ENCODE data around the gene ASB12. TPM values are rescaled to one million over a fixed set of nuclear protein-coding genes. Genes with fewer than 3 reads are reported as not detected.
"Not testable (repeated sequence)": the region's sequence is repeated elsewhere in the genome, so short reads cannot be mapped to it uniquely, and the experiment has no call there.

Gene ASB12, protein sequence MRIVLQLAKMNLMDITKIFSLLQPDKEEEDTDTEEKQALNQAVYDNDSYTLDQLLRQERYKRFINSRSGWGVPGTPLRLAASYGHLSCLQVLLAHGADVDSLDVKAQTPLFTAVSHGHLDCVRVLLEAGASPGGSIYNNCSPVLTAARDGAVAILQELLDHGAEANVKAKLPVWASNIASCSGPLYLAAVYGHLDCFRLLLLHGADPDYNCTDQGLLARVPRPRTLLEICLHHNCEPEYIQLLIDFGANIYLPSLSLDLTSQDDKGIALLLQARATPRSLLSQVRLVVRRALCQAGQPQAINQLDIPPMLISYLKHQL
- not detected for total RNA-seq

GRCh38 chrX:64230123-64230970 lies at the start of gene ASB12:
ASB12 (minus strand) TSS chrX:64230607; CDS start chrX:64225650, 4,957 bp downstream.
- TF ChIP-seq, protein P1, sequence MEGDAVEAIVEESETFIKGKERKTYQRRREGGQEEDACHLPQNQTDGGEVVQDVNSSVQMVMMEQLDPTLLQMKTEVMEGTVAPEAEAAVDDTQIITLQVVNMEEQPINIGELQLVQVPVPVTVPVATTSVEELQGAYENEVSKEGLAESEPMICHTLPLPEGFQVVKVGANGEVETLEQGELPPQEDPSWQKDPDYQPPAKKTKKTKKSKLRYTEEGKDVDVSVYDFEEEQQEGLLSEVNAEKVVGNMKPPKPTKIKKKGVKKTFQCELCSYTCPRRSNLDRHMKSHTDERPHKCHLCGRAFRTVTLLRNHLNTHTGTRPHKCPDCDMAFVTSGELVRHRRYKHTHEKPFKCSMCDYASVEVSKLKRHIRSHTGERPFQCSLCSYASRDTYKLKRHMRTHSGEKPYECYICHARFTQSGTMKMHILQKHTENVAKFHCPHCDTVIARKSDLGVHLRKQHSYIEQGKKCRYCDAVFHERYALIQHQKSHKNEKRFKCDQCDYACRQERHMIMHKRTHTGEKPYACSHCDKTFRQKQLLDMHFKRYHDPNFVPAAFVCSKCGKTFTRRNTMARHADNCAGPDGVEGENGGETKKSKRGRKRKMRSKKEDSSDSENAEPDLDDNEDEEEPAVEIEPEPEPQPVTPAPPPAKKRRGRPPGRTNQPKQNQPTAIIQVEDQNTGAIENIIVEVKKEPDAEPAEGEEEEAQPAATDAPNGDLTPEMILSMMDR (IDR thresholded peaks at IDR 0.05): no peak
- no peak for TF ChIP-seq POLR2A (IDR thresholded peaks at IDR 0.05)
- intact Hi-C loops (cut with DNase I): no loop called here
- no peak for DNase-seq
- H3K27ac ChIP-seq: no peak within 1 kb of the TSS
- no peak within 1 kb of the TSS for H3K4me3 ChIP-seq (replicated peaks in 1 of 3)
- H3K27me3 ChIP-seq: no peaks in the 10 kb centered on the region
- H3K36me3 ChIP-seq: no peaks in the 10 kb centered on the region
- H3K4me1 ChIP-seq: no peaks in the 10 kb centered on the region
- no peaks in the 10 kb centered on the region for H3K9me3 ChIP-seq
- WGBS, 2 donors: 79 to 83% methylated on average over 6 to 11 of the region's 17 CpGs

DNA sequence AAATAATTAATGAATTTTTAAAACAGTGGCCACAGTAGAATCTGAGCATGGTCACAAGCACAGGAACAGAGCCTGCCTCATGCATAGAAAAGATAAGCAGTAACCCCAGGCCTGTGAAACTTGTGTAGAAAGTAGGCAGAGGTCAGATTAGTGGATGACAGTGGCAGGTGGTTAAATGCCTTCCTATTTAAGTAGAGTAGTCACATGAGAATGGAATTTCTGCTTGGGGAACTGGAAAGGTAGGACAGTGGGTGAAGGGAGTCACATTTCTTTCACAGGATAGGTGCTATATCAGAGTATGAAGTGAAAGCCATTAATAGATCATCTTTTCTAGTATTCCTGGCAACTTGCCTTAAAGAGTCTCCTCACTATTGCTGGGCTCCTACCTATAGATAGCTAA lies 34.9 kb upstream of the ASB12 start:
- no peaks in the 10 kb centered on the region for H3K36me3 ChIP-seq
- no peaks in the 10 kb centered on the region for H3K9me3 ChIP-seq
- no peak overlapping the region for H3K4me3 ChIP-seq (replicated peaks in 1 of 3)
- DNase-seq: no peak
- TF ChIP-seq, protein P1 (IDR thresholded peaks at IDR 0.05): no peak
- no peak for TF ChIP-seq POLR2A (IDR thresholded peaks at IDR 0.05)
- H3K4me1 ChIP-seq: no peaks in the 10 kb centered on the region
- H3K27ac ChIP-seq: no peak overlapping the region
- intact Hi-C loops (cut with DNase I): no loop called here
- H3K27me3 ChIP-seq: no peaks in the 10 kb centered on the region

DNA sequence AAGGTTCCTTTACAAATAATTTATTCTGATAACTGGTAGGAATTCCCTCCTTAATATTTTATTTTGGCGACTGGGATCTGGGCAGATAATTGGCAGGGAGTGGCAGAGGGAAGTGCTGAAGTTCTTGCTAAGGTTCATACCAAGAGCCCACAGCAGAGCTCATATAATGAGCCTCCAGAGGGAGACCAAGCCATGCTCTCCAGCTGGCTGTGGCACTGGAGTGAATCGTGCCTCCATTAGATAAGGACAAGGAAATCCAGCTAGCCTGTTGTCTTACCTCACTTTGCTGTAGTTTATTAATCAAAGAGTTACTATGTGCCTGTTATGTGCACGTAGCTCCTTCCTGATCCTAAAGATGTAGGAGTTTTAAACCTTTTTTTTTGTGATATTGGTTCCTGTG lies 1.3 kb downstream of the ASB12 start:
- 51 to 60% methylated on average over 3 of the region's 3 CpGs for WGBS, 2 donors

GRCh38 chrX:64218023-64218422 lies 12.4 kb downstream of the ASB12 start:
- intact Hi-C loops (cut with DNase I): no loop called here

More for the DNA sequence above, 1.3 kb downstream of the ASB12 start:
- DNase-seq: no peak
- Histone ChIP-seq H3K27ac (no peak overlapping the region), H3K36me3 (no peaks in the 10 kb centered on the region), H3K9me3 (no peaks in the 10 kb centered on the region), H3K4me1 (no peaks in the 10 kb centered on the region), H3K27me3 (no peaks in the 10 kb centered on the region), H3K4me3 (replicated peaks in 1 of 3) (no peak overlapping the region)
- TF ChIP-seq, protein P1 (IDR thresholded peaks at IDR 0.05): no peak
- intact Hi-C loops (cut with DNase I): no loop called here

DNA sequence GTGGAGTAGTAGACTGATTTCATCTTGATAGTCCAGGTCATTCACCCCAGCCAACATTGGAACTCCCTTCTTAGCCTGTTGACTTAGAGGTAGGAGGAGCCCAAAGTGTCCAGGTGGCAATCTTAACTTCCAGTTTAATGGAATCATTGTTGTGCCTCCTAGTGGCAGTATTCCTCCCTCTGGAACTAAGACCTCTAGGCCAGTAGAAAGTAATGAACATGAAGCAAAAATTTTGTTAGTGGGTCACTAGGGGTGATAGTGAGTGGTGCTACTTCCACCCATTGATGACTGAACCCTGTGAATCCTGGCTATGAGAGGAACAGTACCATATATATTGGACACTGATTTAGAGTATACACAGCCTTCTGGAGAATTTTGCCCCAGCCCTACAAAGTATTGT lies 16.4 kb downstream of the ASB12 start:
- H3K27me3 ChIP-seq; H3K4me1 ChIP-seq; H3K27ac ChIP-seq; intact Hi-C loops (cut with DNase I); H3K9me3 ChIP-seq; H3K36me3 ChIP-seq; H3K4me3 ChIP-seq (replicated peaks in 1 of 3); DNase-seq: not testable (repeated sequence)

More at GRCh38 chrX:64218023-64218422, 12.4 kb downstream of the ASB12 start:
- no peaks in the 10 kb centered on the region for H3K4me1 ChIP-seq
- WGBS, 2 donors: 90 to 91% methylated on average over 3 to 4 of the region's 4 CpGs
- no peaks in the 10 kb centered on the region for H3K27me3 ChIP-seq
- TF ChIP-seq, protein P1 (IDR thresholded peaks at IDR 0.05): no peak
- TF ChIP-seq POLR2A (IDR thresholded peaks at IDR 0.05): no peak
- H3K9me3 ChIP-seq: no peaks in the 10 kb centered on the region
- H3K4me3 ChIP-seq (replicated peaks in 1 of 3): no peak overlapping the region
- no peak for DNase-seq
- no peak overlapping the region for H3K27ac ChIP-seq
- H3K36me3 ChIP-seq: no peaks in the 10 kb centered on the region

Measured in thyroid gland (tissue), 4 donors.